Placental epithelial cell (primary cell): Measurements from ENCODE around the gene BOD1L2. TPM values are rescaled to one million over a fixed set of nuclear protein-coding genes. Genes with fewer than 3 reads are reported as not detected.

ENCODE experiments used
- total RNA-seq: library from RNA; depleted of rRNA; stranded (reverse); fragments of >200 nt; gene quantifications from 2 replicates; pipeline ENCODE4 v1.2.3, GENCODE V29; 2012

Gene BOD1L2
- not detected in 2 replicates for total RNA-seq

DNA sequence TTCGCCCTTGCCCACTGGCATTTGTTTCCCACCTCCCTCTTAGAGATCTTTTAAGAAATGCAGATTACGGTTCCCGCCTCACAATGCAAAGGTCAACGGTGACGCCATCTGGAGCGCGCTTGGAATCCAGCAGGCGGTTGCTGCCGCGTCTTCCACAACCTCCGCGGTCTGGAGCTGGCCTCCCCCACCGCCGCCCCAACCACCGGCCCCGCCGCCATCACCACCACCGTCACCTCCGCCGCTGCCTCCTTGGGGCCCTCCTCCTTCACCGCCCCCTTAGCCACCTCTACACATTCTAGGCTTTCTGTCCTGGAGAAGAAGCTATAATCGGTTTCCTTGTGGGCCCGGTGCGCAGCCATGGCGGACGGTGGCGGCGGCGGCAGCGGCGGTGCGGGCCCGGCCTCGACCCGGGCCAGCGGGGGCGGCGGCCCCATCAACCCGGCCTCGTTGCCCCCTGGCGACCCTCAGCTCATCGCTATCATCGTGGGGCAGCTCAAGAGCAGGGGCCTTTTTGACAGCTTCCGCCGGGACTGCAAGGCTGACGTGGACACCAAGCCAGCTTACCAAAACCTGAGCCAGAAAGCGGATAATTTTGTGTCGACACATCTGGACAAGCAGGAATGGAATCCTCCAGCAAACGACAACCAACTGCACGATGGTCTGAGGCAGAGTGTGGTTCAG, at the start of gene BOD1L2:
Gene BOD1L2, plus strand, starts transcription at position 132 of the 681 bp plus-strand sequence. Its CDS starts 226 bp downstream, at position 358.

Other genes with a start within 250 kb of the BOD1L2 start
- not detected in 2 replicates for gene ST8SIA3, start 205.5 kb downstream of the BOD1L2 start, total RNA-seq